ENCODE data around the gene POLDIP2.

- TF ChIP-seq, protein P1, sequence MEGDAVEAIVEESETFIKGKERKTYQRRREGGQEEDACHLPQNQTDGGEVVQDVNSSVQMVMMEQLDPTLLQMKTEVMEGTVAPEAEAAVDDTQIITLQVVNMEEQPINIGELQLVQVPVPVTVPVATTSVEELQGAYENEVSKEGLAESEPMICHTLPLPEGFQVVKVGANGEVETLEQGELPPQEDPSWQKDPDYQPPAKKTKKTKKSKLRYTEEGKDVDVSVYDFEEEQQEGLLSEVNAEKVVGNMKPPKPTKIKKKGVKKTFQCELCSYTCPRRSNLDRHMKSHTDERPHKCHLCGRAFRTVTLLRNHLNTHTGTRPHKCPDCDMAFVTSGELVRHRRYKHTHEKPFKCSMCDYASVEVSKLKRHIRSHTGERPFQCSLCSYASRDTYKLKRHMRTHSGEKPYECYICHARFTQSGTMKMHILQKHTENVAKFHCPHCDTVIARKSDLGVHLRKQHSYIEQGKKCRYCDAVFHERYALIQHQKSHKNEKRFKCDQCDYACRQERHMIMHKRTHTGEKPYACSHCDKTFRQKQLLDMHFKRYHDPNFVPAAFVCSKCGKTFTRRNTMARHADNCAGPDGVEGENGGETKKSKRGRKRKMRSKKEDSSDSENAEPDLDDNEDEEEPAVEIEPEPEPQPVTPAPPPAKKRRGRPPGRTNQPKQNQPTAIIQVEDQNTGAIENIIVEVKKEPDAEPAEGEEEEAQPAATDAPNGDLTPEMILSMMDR (IDR thresholded peaks at IDR 0.05): no peak
- TF ChIP-seq POLR2AphosphoS5 (IDR thresholded peaks at IDR 0.05; ENCODE audit: insufficient read depth in 1 of 2, low read depth in 1 of 2): no peak
Observed at GRCh38 chr17:28334171-28334570, 23.2 kb downstream of the POLDIP2 start.

Data from vagina (tissue), 2 donors.